Type B pancreatic cell (in vitro differentiated cells): Measurements from ENCODE around the gene RPL18A. TPM values are rescaled to one million over a fixed set of nuclear protein-coding genes. Genes with fewer than 3 reads are reported as not detected.

Source experiments
- DNase-seq: peaks from one replicate; pipeline ENCODE4 v3.0.0; 2021; ENCODE audit warnings: mixed read lengths; ENCODE audit not compliant: unreplicated experiment; ENCODE audit errors: extremely low spot score
- H3K27ac Mint-ChIP-seq: 2 replicates; pipeline ENCODE4 v1.8.0; 2021; ENCODE audit warnings: mild to moderate bottlenecking, mixed read lengths
- H3K27me3 Mint-ChIP-seq: 2 replicates; pipeline ENCODE4 v1.8.0; 2021; ENCODE audit warnings: mixed read lengths
- H3K36me3 Mint-ChIP-seq: 2 replicates; pipeline ENCODE4 v1.8.0; 2021; ENCODE audit warnings: mixed read lengths
- H3K4me1 Mint-ChIP-seq: one replicate; pipeline ENCODE4 v1.8.0; 2021; ENCODE audit warnings: mixed read lengths; ENCODE audit not compliant: unreplicated experiment
- H3K4me3 Mint-ChIP-seq: 2 replicates; pipeline ENCODE4 v1.8.0; 2021; ENCODE audit warnings: mild to moderate bottlenecking, mixed read lengths
- H3K9me3 Mint-ChIP-seq: 2 replicates; pipeline ENCODE4 v1.8.0; 2021; ENCODE audit warnings: mixed read lengths
- total RNA-seq: library from RNA; stranded (reverse); gene quantifications from 2 replicates; pipeline ENCODE4 v1.2.1, GENCODE V29; 2021; ENCODE audit warnings: low replicate concordance
- TF ChIP-seq, protein P1 (sequence below): fragments of 200-600 bp; sonication (generic); conservative IDR thresholded peaks from 2 replicates; pipeline ENCODE4 v1.5.0; 2021; ENCODE audit warnings: antibody characterized with exemption, mild to moderate bottlenecking

RPL18A gene
- total RNA-seq, 1 donor from 2014 or later: 2,537 TPM

DNA sequence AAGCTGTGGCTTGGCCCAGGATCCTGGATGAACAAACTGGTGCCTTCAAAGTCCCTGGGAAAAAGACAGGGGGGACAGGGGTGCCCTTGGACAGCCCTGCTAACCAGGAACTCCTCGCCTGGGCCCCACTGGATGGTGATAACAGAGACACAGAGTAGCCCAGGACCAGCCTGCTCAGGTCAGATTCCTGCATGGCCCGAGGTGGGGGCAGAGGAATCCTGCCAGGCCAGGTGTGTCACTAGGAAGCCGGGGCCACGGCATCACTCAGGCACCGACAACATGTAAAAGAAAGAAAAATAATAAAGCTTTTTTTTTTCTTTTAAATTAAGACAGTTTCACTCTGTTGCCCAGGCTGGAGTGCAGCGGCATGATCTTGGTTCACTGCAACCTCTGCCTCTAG lies 5.6 kb upstream of the RPL18A start:
- no peaks in the 10 kb centered on the region for H3K9me3 Mint-ChIP-seq
- TF ChIP-seq, protein P1, sequence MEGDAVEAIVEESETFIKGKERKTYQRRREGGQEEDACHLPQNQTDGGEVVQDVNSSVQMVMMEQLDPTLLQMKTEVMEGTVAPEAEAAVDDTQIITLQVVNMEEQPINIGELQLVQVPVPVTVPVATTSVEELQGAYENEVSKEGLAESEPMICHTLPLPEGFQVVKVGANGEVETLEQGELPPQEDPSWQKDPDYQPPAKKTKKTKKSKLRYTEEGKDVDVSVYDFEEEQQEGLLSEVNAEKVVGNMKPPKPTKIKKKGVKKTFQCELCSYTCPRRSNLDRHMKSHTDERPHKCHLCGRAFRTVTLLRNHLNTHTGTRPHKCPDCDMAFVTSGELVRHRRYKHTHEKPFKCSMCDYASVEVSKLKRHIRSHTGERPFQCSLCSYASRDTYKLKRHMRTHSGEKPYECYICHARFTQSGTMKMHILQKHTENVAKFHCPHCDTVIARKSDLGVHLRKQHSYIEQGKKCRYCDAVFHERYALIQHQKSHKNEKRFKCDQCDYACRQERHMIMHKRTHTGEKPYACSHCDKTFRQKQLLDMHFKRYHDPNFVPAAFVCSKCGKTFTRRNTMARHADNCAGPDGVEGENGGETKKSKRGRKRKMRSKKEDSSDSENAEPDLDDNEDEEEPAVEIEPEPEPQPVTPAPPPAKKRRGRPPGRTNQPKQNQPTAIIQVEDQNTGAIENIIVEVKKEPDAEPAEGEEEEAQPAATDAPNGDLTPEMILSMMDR: no peak
- no peak for DNase-seq
- H3K27ac Mint-ChIP-seq: no peak overlapping the region
- no peak overlapping the region for H3K4me3 Mint-ChIP-seq
- no peaks in the 10 kb centered on the region for H3K36me3 Mint-ChIP-seq
- peaks cover 6% of the 10 kb centered on the region for H3K27me3 Mint-ChIP-seq
- H3K4me1 Mint-ChIP-seq: peaks cover 6% of the 10 kb centered on the region

DNA sequence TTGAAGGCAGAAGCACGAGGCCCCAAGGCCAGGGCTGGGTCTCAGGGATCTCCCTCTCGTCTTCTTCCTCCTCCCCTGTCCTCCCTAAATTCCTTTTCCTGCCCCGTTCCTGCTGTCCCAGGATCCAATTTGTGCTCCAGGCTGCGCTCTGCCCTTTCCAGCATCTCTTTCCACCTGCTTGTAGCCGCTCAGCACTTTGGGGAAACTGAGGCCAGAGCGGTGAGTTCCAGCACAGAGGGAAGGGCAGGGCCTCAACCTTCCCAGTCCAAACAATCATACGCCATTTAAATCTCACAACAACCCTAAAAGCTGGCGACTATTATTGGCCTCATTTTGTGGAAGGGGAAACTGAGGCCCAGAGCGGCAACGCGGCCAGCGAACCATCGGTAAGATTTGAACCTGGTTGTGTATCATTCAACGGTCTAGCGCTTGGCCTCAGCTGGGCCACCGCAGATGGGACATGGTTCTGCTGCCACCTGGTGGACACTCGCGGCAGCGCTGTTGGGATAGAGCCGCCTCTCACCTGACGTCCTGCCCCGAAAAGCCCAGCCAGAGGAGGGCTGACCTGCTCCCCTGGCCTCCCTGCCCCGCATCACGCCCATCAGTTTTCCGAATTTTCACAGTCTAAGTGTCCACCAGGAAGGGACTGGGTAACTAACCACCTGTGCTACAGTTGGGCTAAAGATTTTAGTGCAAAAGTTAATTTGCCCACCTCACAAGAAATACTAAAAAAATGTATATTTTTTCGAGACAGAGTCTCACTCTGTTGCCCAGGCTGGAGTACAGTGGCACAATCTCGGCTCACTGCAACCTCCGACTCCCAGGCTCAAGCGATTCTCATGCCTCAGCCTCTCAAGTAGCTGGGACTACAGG lies 4.2 kb upstream of the RPL18A start:
- peaks cover 10% of the 10 kb centered on the region for H3K36me3 Mint-ChIP-seq
- TF ChIP-seq, protein P1: peak; percentile 97
- peak overlapping the region; percentile 55 for H3K27ac Mint-ChIP-seq
- H3K27me3 Mint-ChIP-seq: peaks cover 6% of the 10 kb centered on the region
- H3K9me3 Mint-ChIP-seq: no peaks in the 10 kb centered on the region
- peak; percentile 89 for DNase-seq
- H3K4me3 Mint-ChIP-seq: peak overlapping the region; percentile 25
- peaks cover 15% of the 10 kb centered on the region for H3K4me1 Mint-ChIP-seq

DNA sequence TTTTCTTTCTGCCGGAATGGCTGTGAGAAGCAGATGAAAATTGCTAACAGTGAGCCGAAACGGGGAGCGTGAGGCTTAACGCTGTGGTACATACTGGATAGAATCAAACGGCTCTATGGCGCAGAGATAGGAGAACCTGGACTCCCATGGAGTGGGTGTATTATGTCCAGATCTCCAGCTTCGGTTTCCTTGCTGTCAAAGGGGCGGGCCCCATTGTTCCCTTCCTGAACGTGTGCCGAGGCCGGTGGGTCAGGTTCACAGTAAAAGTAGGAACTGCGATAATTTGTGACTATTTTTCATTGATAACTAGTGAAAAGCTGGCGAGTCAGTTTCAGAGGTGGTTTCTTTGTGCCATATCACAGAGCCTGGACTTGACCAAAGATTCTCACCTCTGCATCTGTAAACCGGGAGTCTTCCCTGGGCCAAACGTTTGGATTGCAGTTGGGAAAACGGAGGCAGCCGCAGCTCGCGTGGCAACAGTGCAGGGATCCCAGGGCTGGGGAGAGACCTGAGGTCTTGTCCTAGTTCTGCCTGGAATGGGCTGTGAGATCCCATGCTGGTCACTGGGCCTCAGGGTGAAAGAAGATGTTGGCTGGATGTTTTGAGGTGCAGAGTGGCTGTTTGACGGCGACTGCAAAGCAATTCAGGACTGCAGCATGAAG lies 752 bp downstream of the RPL18A start:
- peaks cover 18% of the 10 kb centered on the region for H3K4me1 Mint-ChIP-seq
- H3K9me3 Mint-ChIP-seq: no peaks in the 10 kb centered on the region
- TF ChIP-seq, protein P1: no peak
- peak overlapping the region; percentile 99 for H3K4me3 Mint-ChIP-seq
- DNase-seq: no peak
- H3K27me3 Mint-ChIP-seq: peaks cover 3% of the 10 kb centered on the region
- peak overlapping the region; percentile 94 for H3K27ac Mint-ChIP-seq
- H3K36me3 Mint-ChIP-seq: peaks cover 18% of the 10 kb centered on the region

DNA sequence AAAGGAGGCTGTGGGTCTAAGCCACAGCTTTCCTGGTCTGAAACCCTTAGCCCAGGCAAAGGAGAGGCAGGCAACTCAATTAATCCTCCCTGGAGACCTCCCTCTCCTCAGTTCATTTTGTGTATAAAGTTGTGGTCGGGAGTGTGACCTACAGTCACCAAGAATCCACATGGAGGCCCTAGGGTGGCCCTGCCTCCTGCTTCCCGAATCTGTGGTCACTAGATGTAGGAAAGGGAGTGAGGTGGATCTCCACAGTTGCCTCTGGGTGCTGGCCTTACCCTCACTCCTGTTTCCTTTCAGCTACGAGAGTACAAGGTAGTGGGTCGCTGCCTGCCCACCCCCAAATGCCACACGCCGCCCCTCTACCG lies 1.3 kb downstream of the RPL18A start:
- Mint-ChIP-seq H3K27me3 (no peaks in the 10 kb centered on the region), H3K9me3 (no peaks in the 10 kb centered on the region), H3K4me3 (peak overlapping the region; percentile 99), H3K27ac (peak overlapping the region; percentile 94), H3K4me1 (peaks cover 16% of the 10 kb centered on the region), H3K36me3 (peaks cover 21% of the 10 kb centered on the region)
- no peak for DNase-seq
- TF ChIP-seq, protein P1: no peak

DNA sequence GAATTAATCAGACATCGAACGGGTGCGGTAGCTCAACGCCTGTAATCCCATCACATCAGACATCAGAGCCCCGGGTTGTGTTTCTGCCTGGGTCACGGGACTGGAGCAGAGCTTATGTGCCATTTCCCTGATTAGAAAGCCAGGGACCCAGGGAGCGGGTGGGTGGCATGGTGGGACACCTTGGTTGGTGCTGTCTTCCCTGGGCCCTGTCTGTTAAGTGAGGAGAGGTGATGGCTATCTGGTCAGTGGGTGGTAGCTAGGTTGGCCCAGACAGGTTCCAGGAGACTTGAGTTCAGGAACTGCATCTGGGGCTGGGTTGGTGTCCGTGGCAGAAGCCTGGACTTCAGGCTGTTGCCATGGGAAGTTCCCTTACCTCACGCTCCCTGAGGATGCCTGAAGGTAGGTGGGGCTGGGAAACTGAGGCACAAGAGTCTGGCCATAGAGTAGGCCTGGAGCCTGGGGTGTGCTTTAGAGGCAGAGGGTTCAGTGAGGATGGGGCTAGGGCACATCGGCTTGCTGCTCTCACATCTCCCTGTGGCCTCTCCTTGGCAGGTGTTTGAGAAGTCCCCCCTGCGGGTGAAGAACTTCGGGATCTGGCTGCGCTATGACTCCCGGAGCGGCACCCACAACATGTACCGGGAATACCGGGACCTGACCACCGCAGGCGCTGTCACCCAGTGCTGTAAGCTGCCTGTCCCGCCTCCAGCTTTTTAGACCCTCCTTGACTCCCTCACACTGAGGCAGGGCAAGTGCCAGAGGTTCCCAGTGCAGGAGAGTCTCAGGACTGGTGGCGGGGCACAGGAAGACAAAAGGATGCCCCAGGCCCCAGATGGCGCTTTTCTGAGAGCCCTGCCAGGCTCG lies 2.1 kb downstream of the RPL18A start:
- Mint-ChIP-seq H3K4me1 (peaks cover 16% of the 10 kb centered on the region), H3K4me3 (peak overlapping the region; percentile 99), H3K9me3 (no peaks in the 10 kb centered on the region), H3K27ac (peak overlapping the region; percentile 94), H3K27me3 (no peaks in the 10 kb centered on the region), H3K36me3 (peaks cover 21% of the 10 kb centered on the region)
- no peak for DNase-seq
- TF ChIP-seq, protein P1: no peak
